Esophagus (tissue), 2 donors: ENCODE results near the gene TBC1D2. TPM values are rescaled to one million over a fixed set of nuclear protein-coding genes. Genes with fewer than 3 reads are reported as not detected.

ENCODE experiments used
- H3K27ac ChIP-seq, 2 donors: one replicate each; pipeline ENCODE4 v1.5.1; 2013; ENCODE audit warnings: low read depth in 2 of 2, mild to moderate bottlenecking in 2 of 2, inconsistent platforms in 1 of 2, low read length in 1 of 2, moderate library complexity in 1 of 2
- H3K27me3 ChIP-seq, 2 donors: one replicate each; pipeline ENCODE4 v1.6.1; 2013; ENCODE audit warnings: low read length in 2 of 2, control low read depth in 1 of 2, mild to moderate bottlenecking in 1 of 2; ENCODE audit not compliant: insufficient read depth in 2 of 2, control insufficient read depth in 1 of 2
- H3K36me3 ChIP-seq, 2 donors: one replicate each; pipeline ENCODE4 v1.6.1; 2013; ENCODE audit warnings: low read length in 1 of 2; ENCODE audit not compliant: control insufficient read depth in 2 of 2, insufficient read depth in 2 of 2
- H3K4me1 ChIP-seq, 2 donors: one replicate each; pipeline ENCODE4 v1.6.1; 2013; ENCODE audit warnings: low read length in 1 of 2; ENCODE audit not compliant: control insufficient read depth in 2 of 2, insufficient read depth in 2 of 2
- H3K4me3 ChIP-seq, 2 donors: one replicate each; pipeline ENCODE4 v1.5.1; 2013; ENCODE audit warnings: low read length in 2 of 2, mild to moderate bottlenecking in 2 of 2, low read depth in 1 of 2, moderate library complexity in 1 of 2
- H3K9me3 ChIP-seq, 2 donors: one replicate each; pipeline ENCODE4 v1.6.1; 2013; ENCODE audit warnings: mild to moderate bottlenecking in 2 of 2, low read depth in 1 of 2, low read length in 1 of 2, moderate library complexity in 1 of 2; ENCODE audit not compliant: control insufficient read depth in 2 of 2, insufficient read depth in 1 of 2
- WGBS, 2 donors: extraction: QIAGEN DNeasy Blood & Tissue Kit; methylation state at CpG; one replicate each; pipeline ENCODE4 v1.1.7; 2013; 5-methylcytosine and 5-hydroxymethylcytosine counted together
- polyA plus RNA-seq, 2 donors: library from polyadenylated mRNA; stranded (reverse); fragments of 200-250 nt; gene quantifications; one replicate each; pipeline ENCODE4 v1.2.3, GENCODE V29; 2013
- donor health status: healthy with polysubstance abuse.
- donor health status: Bipolar disorder and iron deficiency.

TBC1D2 gene
- polyA plus RNA-seq, 2 donors, result 16.2 to 33.9 TPM

- Histone ChIP-seq H3K27me3 (no peaks in the 10 kb centered on the region), H3K27ac (no peak overlapping the region), H3K9me3 (no peaks in the 10 kb centered on the region), H3K4me3 (no peak overlapping the region), H3K36me3 (no peaks in the 10 kb centered on the region), H3K4me1 (no peaks in the 10 kb centered on the region)
- 94 to 95% methylated on average over 3 of the region's 3 CpGs for WGBS, 2 donors
These were observed 6.6 kb upstream of the TBC1D2 start for GRCh38 chr9:98262056-98262455.

DNA sequence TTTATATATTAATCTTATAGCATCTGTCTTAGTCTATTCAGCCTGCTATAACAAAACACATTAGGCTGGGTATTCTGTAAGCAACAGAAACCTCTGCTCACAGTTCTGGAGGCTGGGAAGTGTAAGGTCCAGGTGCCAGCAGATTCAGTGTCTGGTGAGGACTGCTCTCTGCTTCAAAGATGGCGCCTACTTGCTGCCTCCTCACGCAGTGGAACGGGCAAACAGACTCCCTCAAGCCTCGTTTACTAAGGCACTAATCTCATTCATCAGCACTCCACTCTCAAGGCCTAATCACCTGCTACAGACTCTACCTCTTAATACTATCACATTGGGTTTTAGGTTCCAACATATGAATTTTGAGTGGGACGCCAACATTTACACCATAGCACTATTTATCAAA is 5.2 kb upstream of the TBC1D2 start:
- no peaks in the 10 kb centered on the region for H3K4me1 ChIP-seq
- no peaks in the 10 kb centered on the region for H3K27me3 ChIP-seq
- H3K4me3 ChIP-seq, result no peak overlapping the region
- no peak overlapping the region for H3K27ac ChIP-seq
- 79 to 81% methylated on average over 5 of the region's 5 CpGs for WGBS, 2 donors
- no peaks in the 10 kb centered on the region for H3K36me3 ChIP-seq
- no peaks in the 10 kb centered on the region for H3K9me3 ChIP-seq

DNA sequence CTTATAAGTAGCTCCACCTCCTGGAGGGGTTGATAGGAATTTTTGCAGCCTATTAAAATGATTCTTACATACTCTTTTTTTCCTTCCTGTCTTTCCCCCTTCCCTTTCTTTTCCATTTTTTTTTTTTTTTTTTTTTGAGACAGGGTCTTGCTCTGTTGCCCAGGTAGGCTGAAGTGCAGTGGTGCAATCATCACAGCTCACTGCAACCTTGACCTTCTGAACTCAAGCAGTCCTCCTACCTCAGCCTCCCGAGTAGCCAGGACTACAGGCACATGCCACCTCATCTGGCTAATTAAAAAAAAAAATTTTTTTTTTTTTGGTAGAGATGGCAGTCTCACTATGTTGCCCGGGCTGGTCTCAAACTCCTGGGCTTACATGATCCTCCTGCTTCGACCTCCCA is 4.3 kb upstream of the TBC1D2 start:
- 77 to 90% methylated on average over 3 of the region's 3 CpGs for WGBS, 2 donors
- H3K27ac ChIP-seq, result no peak overlapping the region
- no peaks in the 10 kb centered on the region for H3K4me1 ChIP-seq
- H3K27me3 ChIP-seq, result no peaks in the 10 kb centered on the region
- H3K4me3 ChIP-seq, result no peak overlapping the region
- no peaks in the 10 kb centered on the region for H3K9me3 ChIP-seq
- H3K36me3 ChIP-seq, result no peaks in the 10 kb centered on the region

GRCh38 chr9:98256756-98257155 is 1.3 kb upstream of the TBC1D2 start:
- H3K4me3 ChIP-seq, result peak overlapping the region; percentile 74 to 76
- H3K9me3 ChIP-seq, result no peaks in the 10 kb centered on the region
- H3K27ac ChIP-seq, result peak overlapping the region; percentile 97 to 99
- peaks cover 0 to 3% of the 10 kb centered on the region in 2 donors for H3K36me3 ChIP-seq
- 7 to 8% methylated on average over 12 of the region's 12 CpGs for WGBS, 2 donors
- no peaks in the 10 kb centered on the region for H3K27me3 ChIP-seq
- H3K4me1 ChIP-seq, result peaks cover 0 to 18% of the 10 kb centered on the region in 2 donors

- Histone ChIP-seq H3K27me3 (no peaks in the 10 kb centered on the region), H3K27ac (peak overlapping the region; percentile 74 to 99), H3K36me3 (peaks cover 0 to 7% of the 10 kb centered on the region in 2 donors), H3K4me3 (peak overlapping the region; percentile 74 to 76), H3K4me1 (peaks cover 0 to 27% of the 10 kb centered on the region in 2 donors), H3K9me3 (no peaks in the 10 kb centered on the region)
- WGBS, 2 donors, result 0 to 3% methylated on average over 35 to 36 of the region's 36 CpGs
These were observed 330 bp downstream of the TBC1D2 start for GRCh38 chr9:98255061-98255577.

GRCh38 chr9:98254228-98255060 is 1.0 kb downstream of the TBC1D2 start:
- H3K27me3 ChIP-seq, result no peaks in the 10 kb centered on the region
- peak overlapping the region; percentile 74 to 99 for H3K27ac ChIP-seq
- no peaks in the 10 kb centered on the region for H3K9me3 ChIP-seq
- H3K4me3 ChIP-seq, result peak overlapping the region; percentile 74 to 76
- WGBS, 2 donors, result 34 to 40% methylated on average over 5 of the region's 5 CpGs
- peaks cover 0 to 9% of the 10 kb centered on the region in 2 donors for H3K36me3 ChIP-seq
- peaks cover 2 to 30% of the 10 kb centered on the region in 2 donors for H3K4me1 ChIP-seq

DNA sequence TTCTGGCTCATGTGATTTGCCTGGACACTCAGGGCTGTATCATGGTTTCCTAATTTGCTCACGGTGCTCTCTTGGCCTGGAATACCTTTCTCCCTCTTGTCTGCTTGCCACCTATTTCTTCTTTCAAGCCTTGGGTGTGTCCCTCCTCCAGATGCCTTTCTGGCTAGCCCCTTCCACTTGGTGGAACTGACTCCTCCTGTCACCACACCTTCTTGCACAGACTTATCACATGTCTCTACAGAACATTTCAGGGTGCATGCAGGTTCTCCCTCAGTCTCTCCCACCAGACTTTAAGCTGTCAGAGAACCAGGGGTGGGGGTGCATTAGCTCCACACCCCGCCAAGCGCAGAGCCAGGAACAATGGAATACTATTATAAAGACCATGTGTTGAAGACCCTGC is 1.9 kb downstream of the TBC1D2 start:
- WGBS, 2 donors, result 61 to 68% methylated on average over 3 of the region's 3 CpGs
- peaks cover 2 to 32% of the 10 kb centered on the region in 2 donors for H3K4me1 ChIP-seq
- peaks cover 0 to 9% of the 10 kb centered on the region in 2 donors for H3K36me3 ChIP-seq
- peak overlapping the region; percentile 26 to 74 for H3K4me3 ChIP-seq
- H3K27ac ChIP-seq, result peak overlapping the region; percentile 63 to 99
- no peaks in the 10 kb centered on the region for H3K9me3 ChIP-seq
- H3K27me3 ChIP-seq, result no peaks in the 10 kb centered on the region

- Histone ChIP-seq H3K4me3 (no peak overlapping the region), H3K27ac (peak overlapping the region; percentile 11 to 51), H3K4me1 (peaks cover 6 to 41% of the 10 kb centered on the region in 2 donors), H3K36me3 (peaks cover 0 to 9% of the 10 kb centered on the region in 2 donors), H3K9me3 (no peaks in the 10 kb centered on the region), H3K27me3 (no peaks in the 10 kb centered on the region)
- 59 to 71% methylated on average over 9 of the region's 9 CpGs for WGBS, 2 donors
These were observed 3.9 kb downstream of the TBC1D2 start for GRCh38 chr9:98251551-98251950.

DNA sequence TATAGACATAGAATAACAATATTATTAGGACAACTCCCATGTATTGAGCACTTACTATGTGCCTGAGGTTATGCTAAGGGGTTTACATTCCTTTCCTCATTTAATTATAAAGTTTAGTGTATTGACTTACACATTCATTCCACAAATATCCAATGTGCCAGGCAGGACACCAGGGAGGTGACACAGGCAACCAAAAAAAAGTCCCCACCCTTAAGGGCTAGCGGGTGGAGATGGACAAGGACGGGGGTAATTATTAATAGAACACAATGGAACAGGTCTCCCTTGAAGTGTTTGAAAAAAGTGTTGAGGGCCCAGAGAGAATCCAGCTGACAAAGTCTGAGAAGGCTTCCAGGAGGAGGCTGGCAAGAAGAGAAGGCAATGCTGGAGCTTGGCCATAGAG is 5.7 kb downstream of the TBC1D2 start:
- Histone ChIP-seq H3K36me3 (peaks cover 0 to 9% of the 10 kb centered on the region in 2 donors), H3K4me1 (peaks cover 6 to 45% of the 10 kb centered on the region in 2 donors), H3K27ac (peak overlapping the region; percentile 45 to 83), H3K27me3 (no peaks in the 10 kb centered on the region), H3K9me3 (no peaks in the 10 kb centered on the region), H3K4me3 (no peak overlapping the region)
- 54 to 66% methylated on average over 2 of the region's 2 CpGs for WGBS, 2 donors
